Heart right ventricle (tissue), 16 donors: ENCODE results near the gene RSAD1. TPM values are rescaled to one million over a fixed set of nuclear protein-coding genes. Genes with fewer than 3 reads are reported as not detected.

Experiments used
- ATAC-seq, 8 donors: fragments of 200-7000 bp; cut with Tn5 transposase; one replicate each; pipeline ENCODE4 v1.9.1; 2020; ENCODE audit warnings: mild to moderate bottlenecking in 8 of 8, moderate library complexity in 8 of 8, moderate number of reproducible peaks in 1 of 8
- DNase-seq, 2 donors: peaks; one replicate each; pipeline ENCODE4 v3.0.0-alpha.2; 2020
- H3K27ac ChIP-seq, 10 donors: fragments of 200-600 bp; sonication (generic) in 2 of 10; one replicate each; pipeline versions ENCODE4 v1.5.0 to v1.8.0; 2020 to 2022; ENCODE audit warnings: mild to moderate bottlenecking in 3 of 10
- H3K27me3 ChIP-seq, 7 donors: fragments of 200-600 bp; one replicate each; pipeline ENCODE4 v1.8.0; 2021 to 2022; ENCODE audit warnings: mild to moderate bottlenecking in 2 of 7
- H3K36me3 ChIP-seq, 9 donors: fragments of 200-600 bp; sonication (generic) in 1 of 9; one replicate each; pipeline versions ENCODE4 v1.5.0 to v1.8.0; 2020 to 2022; ENCODE audit warnings: mild to moderate bottlenecking in 2 of 9
- H3K4me1 ChIP-seq, 9 donors: fragments of 200-600 bp; sonication (generic) in 1 of 9; one replicate each; pipeline versions ENCODE4 v1.5.0 to v1.8.0; 2020 to 2022; ENCODE audit warnings: mild to moderate bottlenecking in 4 of 9
- H3K4me3 ChIP-seq, 10 donors: fragments of 200-600 bp; sonication (generic) in 2 of 10; one replicate each; pipeline versions ENCODE4 v1.5.0 to v1.8.0; 2020 to 2022; ENCODE audit warnings: mild to moderate bottlenecking in 7 of 10, moderate library complexity in 2 of 10
- H3K9me3 ChIP-seq, 11 donors: fragments of 200-600 bp in 10 of 11; sonication (generic) in 2 of 11; one replicate each; pipeline versions ENCODE4 v1.5.0 to v1.8.0; 2013 to 2022; ENCODE audit warnings: mild to moderate bottlenecking in 2 of 11, control low read depth in 1 of 11, moderate library complexity in 1 of 11
- CTCF ChIP-seq, 9 donors: fragments of 200-600 bp; sonication (generic) in 2 of 9; IDR thresholded peaks; one replicate each; pipeline versions ENCODE4 v1.5.0 to v1.8.0; 2021 to 2022; ENCODE audit warnings: antibody characterized with exemption in 9 of 9, mild to moderate bottlenecking in 5 of 9, moderate library complexity in 1 of 9
- WGBS, 2 donors: extraction: QIAGEN DNeasy Blood & Tissue Kit; methylation state at CpG; one replicate each; pipeline ENCODE4 v1.1.7; 2013; ENCODE audit warnings: inconsistent platforms in 1 of 2; 5-methylcytosine and 5-hydroxymethylcytosine counted together
- intact Hi-C, 10 donors: fragments of 100-400 bp; cut with DNase I; formaldehyde crosslinking; loops; one replicate each; pipeline versions ENCODE4 v1.11.1 to v1.14.2; 2022
- polyA plus RNA-seq, 2 donors: library from polyadenylated mRNA; stranded (reverse); fragments of 200-250 nt; gene quantifications; one replicate each; pipeline ENCODE4 v1.2.3, GENCODE V29; 2013
- total RNA-seq, 10 donors: library from RNA; stranded (reverse); fragmentation: NEBNext Ultra II Directional in 3 of 10; extraction: Animal tissue kit (Norgen Biotek cat#: 25700) in 3 of 10; gene quantifications; one replicate each; pipeline versions ENCODE4 v1.2.1 to v1.2.4, GENCODE V29; 2021 to 2023
- donor health status: Arrhythmogenic right ventricular cardiomyopathy.
- donor health status: ischemic (EF 13 %, LVEDD 7.1; RV severe dilation, severe dysfunction).
- donor health status: healthy with polysubstance abuse.
- donor health status: DM: no; HTN: yes; CAD: no.
- donor health status: DM: no; HTN: no; CAD: no.
- donor health status: ischemic (EF 25% LVEDD 6.9; RV normal size, moderate dysfunction).
- donor health status: ischemic (EF 25% LVEDD 5.7; RV mildly dilated, moderate dysfunction).
- donor health status: healthy.
- donor health status: DM: yes; HTN: yes; CAD: no.
- donor health status: Ischemic cardiomyopathy.
- donor health status: ischemic (EF 35%, LVEDD 5.7; RV mildly dilated, moderate dysfunction).
- donor health status: nonischemic (EF 11% LVEDD 7.7; RV severe dilation, severe dysfunction).
- donor health status: DM: yes; HTN: yes; CAD: no.
- donor health status: PGD.
- donor health status: ischemic (EF 29% LVEDD 5.4; RV normal size, mild dysfunction).
- donor health status: nonischemic (EF 23%, LVEDD 6.1; RV moderate dilation, normal function).

RSAD1 gene
- total and polyA plus RNA-seq, 12 donors, result 31.8 to 52.3 (median 45.5) TPM

- Histone ChIP-seq H3K4me3 (no peak overlapping the region), H3K27me3 (no peaks in the 10 kb centered on the region), H3K36me3 (peaks cover 0 to 6% (median 0%) of the 10 kb centered on the region in 9 donors), H3K9me3 (no peaks in the 10 kb centered on the region), H3K4me1 (no peaks in the 10 kb centered on the region), H3K27ac (no peak overlapping the region)
- intact Hi-C loops, result no loop called here
- ATAC-seq, result no peak
- WGBS, 2 donors, result 90 to 91% methylated on average over 6 to 7 of the region's 8 CpGs
- DNase-seq, result no peak
- TF ChIP-seq CTCF (IDR thresholded peaks at IDR 0.05), result no peak
These were observed 13.6 kb downstream of the RSAD1 start for GRCh38 chr17:50492214-50492613.

- Histone ChIP-seq H3K9me3 (no peaks in the 10 kb centered on the region), H3K36me3 (no peaks in the 10 kb centered on the region), H3K27me3 (no peaks in the 10 kb centered on the region), H3K27ac (no peak overlapping the region), H3K4me3 (no peak overlapping the region), H3K4me1 (no peaks in the 10 kb centered on the region)
- intact Hi-C loops, result no loop called here
- DNase-seq, result no peak
- 52 to 55% methylated on average over 3 of the region's 3 CpGs for WGBS, 2 donors
- no peak for ATAC-seq
- no peak for TF ChIP-seq CTCF (IDR thresholded peaks at IDR 0.05)
These were observed 15.1 kb downstream of the RSAD1 start for GRCh38 chr17:50493744-50494143.

GRCh38 chr17:50495217-50495823, 16.7 kb downstream of the RSAD1 start:
- Histone ChIP-seq H3K4me3 (no peak overlapping the region), H3K27me3 (no peaks in the 10 kb centered on the region), H3K4me1 (no peaks in the 10 kb centered on the region), H3K27ac (no peak overlapping the region), H3K9me3 (no peaks in the 10 kb centered on the region), H3K36me3 (no peaks in the 10 kb centered on the region)
- intact Hi-C loops, result no loop called here
- WGBS, 2 donors, result 87 to 90% methylated on average over 8 of the region's 8 CpGs
- DNase-seq, result no peak
- no peak for ATAC-seq
- no peak for TF ChIP-seq CTCF (IDR thresholded peaks at IDR 0.05)

GRCh38 chr17:50495918-50496317, 17.3 kb downstream of the RSAD1 start:
- 96 to 98% methylated on average over 8 of the region's 8 CpGs for WGBS, 2 donors
- intact Hi-C loops, result no loop called here
- H3K36me3 ChIP-seq, result no peaks in the 10 kb centered on the region
- TF ChIP-seq CTCF (IDR thresholded peaks at IDR 0.05), result no peak
- no peak for ATAC-seq
- no peaks in the 10 kb centered on the region for H3K9me3 ChIP-seq
- H3K4me1 ChIP-seq, result no peaks in the 10 kb centered on the region
- no peaks in the 10 kb centered on the region for H3K27me3 ChIP-seq
- H3K27ac ChIP-seq, result no peak overlapping the region
- H3K4me3 ChIP-seq, result no peak overlapping the region
- no peak for DNase-seq
